Calu3 (cell line): Measurements from ENCODE around the gene PLXNB1. TPM values are rescaled to one million over a fixed set of nuclear protein-coding genes. Genes with fewer than 3 reads are reported as not detected.

Experiments used
- BruUV-seq: library from RNA; stranded (reverse); fragments of 400-500 nt; replicated peaks from 2 replicates; lab custom pipeline; 2021; lab: Mats Ljungman, UMichigan
- CTCF ChIA-PET: fragments of 300-600 bp; sonication (Branson Sonifier 250); formaldehyde crosslinking; loops from one replicate; lab custom pipeline; 2022; ENCODE audit warnings: antibody characterized with exemption; lab: Charles Lee
- DNase-seq: peaks from one replicate; pipeline ENCODE4 v3.0.0; 2022
- H3K27ac Mint-ChIP-seq: one replicate; pipeline ENCODE4 v1.8.0; 2022; ENCODE audit warnings: mixed read lengths; ENCODE audit not compliant: unreplicated experiment
- H3K27me3 Mint-ChIP-seq: one replicate; pipeline ENCODE4 v1.8.0; 2022; ENCODE audit warnings: mixed read lengths; ENCODE audit not compliant: unreplicated experiment
- H3K36me3 Mint-ChIP-seq: one replicate; pipeline ENCODE4 v1.8.0; 2022; ENCODE audit warnings: mild to moderate bottlenecking, moderate library complexity, mixed read lengths; ENCODE audit not compliant: insufficient read depth, unreplicated experiment
- H3K4me1 Mint-ChIP-seq: one replicate; pipeline ENCODE4 v1.8.0; 2022; ENCODE audit warnings: mild to moderate bottlenecking, low read depth, mixed read lengths; ENCODE audit not compliant: unreplicated experiment
- H3K4me3 Mint-ChIP-seq: one replicate; pipeline ENCODE4 v1.8.0; 2022; ENCODE audit warnings: mild to moderate bottlenecking, low read depth, moderate library complexity, mixed read lengths; ENCODE audit not compliant: unreplicated experiment
- H3K9me3 Mint-ChIP-seq: one replicate; pipeline ENCODE4 v1.8.0; 2022; ENCODE audit warnings: low read depth, mixed read lengths; ENCODE audit not compliant: unreplicated experiment
- CTCF ChIP-seq: fragments of 200-600 bp; IDR thresholded peaks from one replicate; pipeline ENCODE4 v1.8.0; 2022; ENCODE audit warnings: antibody characterized with exemption; ENCODE audit not compliant: unreplicated experiment
- intact Hi-C: fragments of 100-400 bp; cut with micrococcal nuclease; formaldehyde crosslinking; loops from one replicate; pipeline ENCODE4 v1.10.0; 2022; ENCODE audit not compliant: unreplicated experiment
- total RNA-seq: library from RNA; stranded (reverse); gene quantifications from 2 replicates; pipeline ENCODE4 v1.2.3, GENCODE V29; 2022

The PLXNB1 gene
- total RNA-seq, 1 experiment from 2014 or later, result 174 TPM

- CTCF ChIA-PET, result interaction anchor here (0.6 to 0.7 kb wide), 2 partner anchors 37 to 175 kb away, joined by 3 read pairs; no protein-coding TSS in a partner anchor
- Mint-ChIP-seq H3K4me1 (peaks cover 19% of the 10 kb centered on the region), H3K27me3 (no peaks in the 10 kb centered on the region), H3K4me3 (no peak overlapping the region), H3K9me3 (no peaks in the 10 kb centered on the region), H3K27ac (no peak overlapping the region), H3K36me3 (peaks cover 28% of the 10 kb centered on the region)
- DNase-seq, result no peak
- intact Hi-C loops, result no loop called here
- TF ChIP-seq CTCF, result no peak
- BruUV-seq, result no TSS peak
Measured at GRCh38 chr3:48451270-48451669, 21.4 kb upstream of the PLXNB1 start.

GRCh38 chr3:48446425-48447193, 16.7 kb upstream of the PLXNB1 start, which contains the start of gene ATRIP:
ATRIP (plus strand) TSS chr3:48446737; CDS start chr3:48446846, 109 bp downstream.
- Mint-ChIP-seq H3K36me3 (peaks cover 57% of the 10 kb centered on the region), H3K27me3 (no peaks in the 10 kb centered on the region), H3K9me3 (no peaks in the 10 kb centered on the region), H3K4me3 (peak within 1 kb of the TSS; percentile 99), H3K4me1 (peaks cover 28% of the 10 kb centered on the region), H3K27ac (peak within 1 kb of the TSS; percentile 94)
- peak; percentile 94 for DNase-seq
- no peak for TF ChIP-seq CTCF
- intact Hi-C loops, result no loop called here
- CTCF ChIA-PET, result interaction anchor here (0.5 to 2.5 kb wide), 4 partner anchors 10 to 1002 kb away, joined by 3 to 16 read pairs (median 4); no protein-coding TSS in a partner anchor
- no TSS peak for BruUV-seq

GRCh38 chr3:48446043-48446424, 16.1 kb upstream of the PLXNB1 start:
- intact Hi-C loops, result no loop called here
- H3K36me3 Mint-ChIP-seq, result peaks cover 63% of the 10 kb centered on the region
- H3K4me1 Mint-ChIP-seq, result peaks cover 28% of the 10 kb centered on the region

More at GRCh38 chr3:48446043-48446424, 16.1 kb upstream of the PLXNB1 start:
- Mint-ChIP-seq H3K4me3 (peak overlapping the region; percentile 99), H3K27ac (peak overlapping the region; percentile 94), H3K9me3 (no peaks in the 10 kb centered on the region), H3K27me3 (no peaks in the 10 kb centered on the region)
- no peak for DNase-seq
- CTCF ChIA-PET, result interaction anchor here (0.5 to 2.5 kb wide), 3 partner anchors 10 to 1001 kb away, joined by 3 to 16 read pairs (median 4); no protein-coding TSS in a partner anchor
- TF ChIP-seq CTCF, result no peak
- TSS peak; percentile 74 for BruUV-seq
